ENCODE data around the gene ATN1. TPM values are rescaled to one million over a fixed set of nuclear protein-coding genes. Genes with fewer than 3 reads are reported as not detected.

The ATN1 gene
- total RNA-seq, 2 donors from 2014 or later: 37.1 to 68.9 TPM

GRCh38 chr12:6929466-6930452 lies 2.0 kb downstream of the ATN1 start:
- peak overlapping the region; percentile 99 for H3K27ac ChIP-seq
- H3K36me3 ChIP-seq: peaks cover 11% of the 10 kb centered on the region
- DNase-seq (ENCODE audit: low spot score): no peak
- H3K4me3 ChIP-seq: peak overlapping the region; percentile 93 to 95
- peaks cover 0 to 73% of the 10 kb centered on the region in 2 donors for H3K4me1 ChIP-seq
- no peaks in the 10 kb centered on the region for H3K27me3 ChIP-seq
- no peaks in the 10 kb centered on the region for H3K9me3 ChIP-seq
- no peak for TF ChIP-seq CTCF (IDR thresholded peaks at IDR 0.05)

- Histone ChIP-seq H3K36me3 (peaks cover 28% of the 10 kb centered on the region), H3K4me3 (no peak overlapping the region), H3K27ac (peak overlapping the region in 1 of 2 donors; percentile 68), H3K4me1 (peaks cover 0 to 73% of the 10 kb centered on the region in 2 donors), H3K9me3 (no peaks in the 10 kb centered on the region), H3K27me3 (no peaks in the 10 kb centered on the region)
- TF ChIP-seq CTCF (IDR thresholded peaks at IDR 0.05): no peak
- no peak for DNase-seq (ENCODE audit: low spot score)
Observed at GRCh38 chr12:6932766-6933165, 5.0 kb downstream of the ATN1 start.

- DNase-seq (ENCODE audit: low spot score): no peak
- Histone ChIP-seq H3K4me3 (no peak overlapping the region), H3K27ac (peak overlapping the region; percentile 65 to 68), H3K36me3 (peaks cover 28% of the 10 kb centered on the region), H3K4me1 (peaks cover 0 to 82% of the 10 kb centered on the region in 2 donors), H3K9me3 (no peaks in the 10 kb centered on the region), H3K27me3 (no peaks in the 10 kb centered on the region)
- TF ChIP-seq CTCF (IDR thresholded peaks at IDR 0.05): no peak
Observed at GRCh38 chr12:6934110-6934509, 6.4 kb downstream of the ATN1 start.

- Histone ChIP-seq H3K4me3 (no peak overlapping the region), H3K27ac (peak overlapping the region; percentile 65 to 68), H3K36me3 (peaks cover 28% of the 10 kb centered on the region), H3K4me1 (peaks cover 0 to 72% of the 10 kb centered on the region in 2 donors), H3K27me3 (no peaks in the 10 kb centered on the region), H3K9me3 (no peaks in the 10 kb centered on the region)
- no peak for DNase-seq (ENCODE audit: low spot score)
- no peak for TF ChIP-seq CTCF (IDR thresholded peaks at IDR 0.05)
Observed at GRCh38 chr12:6935371-6936193, 7.8 kb downstream of the ATN1 start.

GRCh38 chr12:6936194-6936635 lies 8.5 kb downstream of the ATN1 start:
- no peak for DNase-seq (ENCODE audit: low spot score)
- Histone ChIP-seq H3K4me3 (no peak overlapping the region), H3K36me3 (peaks cover 28% of the 10 kb centered on the region), H3K27me3 (no peaks in the 10 kb centered on the region), H3K27ac (peak overlapping the region in 1 of 2 donors; percentile 95), H3K4me1 (peaks cover 0 to 69% of the 10 kb centered on the region in 2 donors), H3K9me3 (no peaks in the 10 kb centered on the region)
- no peak for TF ChIP-seq CTCF (IDR thresholded peaks at IDR 0.05)
